ENCODE data around the gene SPATA31D1.
"Not testable (repeated sequence)": the region's sequence is repeated elsewhere in the genome, so short reads cannot be mapped to it uniquely, and the experiment has no call there.

Gene SPATA31D1

DNA sequence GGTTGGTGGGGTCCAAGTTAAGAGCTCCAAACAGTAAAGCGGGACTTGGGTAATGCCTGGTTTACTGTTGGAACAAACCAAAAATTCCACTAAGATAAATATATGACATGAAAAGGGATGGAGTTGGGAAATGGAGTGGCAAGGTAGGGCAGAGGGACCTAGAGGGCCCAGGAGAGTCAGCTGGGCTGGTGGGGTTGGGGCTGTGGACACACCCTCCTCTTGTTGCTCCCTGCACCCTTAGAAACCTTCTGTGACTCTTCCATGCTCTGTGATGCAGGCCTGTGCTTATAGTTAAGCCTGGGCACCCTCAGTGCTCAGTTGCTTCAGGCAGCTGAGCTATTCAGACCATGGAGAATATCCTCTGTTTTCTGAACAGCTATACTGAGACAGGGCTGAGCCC is at the start of gene SPATA31D1:
Gene SPATA31D1, plus strand, starts transcription at position 301 of the 400 bp plus-strand sequence. Its CDS starts 47 bp downstream, at position 348.
- in situ Hi-C loops (cut with MboI; ENCODE audit: low sequenced_read_pairs), result not testable (repeated sequence)

GRCh38 chr9:81943393-81943792 is 45.2 kb upstream of the SPATA31D1 start, which contains the start of gene SPATA31D3:
Gene SPATA31D3 (plus strand): TSS chr9:81943500. CDS start chr9:81943586, 86 bp downstream.
- in situ Hi-C loops (cut with MboI; ENCODE audit: low sequenced_read_pairs), result not testable (repeated sequence)

- in situ Hi-C loops (cut with MboI; ENCODE audit: low sequenced_read_pairs), result not testable (repeated sequence)
Measured at GRCh38 chr9:81948650-81949049, 39.9 kb upstream of the SPATA31D1 start.

GRCh38 chr9:81953096-81953495 is 35.5 kb upstream of the SPATA31D1 start:
- in situ Hi-C loops (cut with MboI; ENCODE audit: low sequenced_read_pairs), result no loop called here

GRCh38 chr9:81955625-81956024 is 32.9 kb upstream of the SPATA31D1 start:
- in situ Hi-C loops (cut with MboI; ENCODE audit: low sequenced_read_pairs), result no loop called here

DNA sequence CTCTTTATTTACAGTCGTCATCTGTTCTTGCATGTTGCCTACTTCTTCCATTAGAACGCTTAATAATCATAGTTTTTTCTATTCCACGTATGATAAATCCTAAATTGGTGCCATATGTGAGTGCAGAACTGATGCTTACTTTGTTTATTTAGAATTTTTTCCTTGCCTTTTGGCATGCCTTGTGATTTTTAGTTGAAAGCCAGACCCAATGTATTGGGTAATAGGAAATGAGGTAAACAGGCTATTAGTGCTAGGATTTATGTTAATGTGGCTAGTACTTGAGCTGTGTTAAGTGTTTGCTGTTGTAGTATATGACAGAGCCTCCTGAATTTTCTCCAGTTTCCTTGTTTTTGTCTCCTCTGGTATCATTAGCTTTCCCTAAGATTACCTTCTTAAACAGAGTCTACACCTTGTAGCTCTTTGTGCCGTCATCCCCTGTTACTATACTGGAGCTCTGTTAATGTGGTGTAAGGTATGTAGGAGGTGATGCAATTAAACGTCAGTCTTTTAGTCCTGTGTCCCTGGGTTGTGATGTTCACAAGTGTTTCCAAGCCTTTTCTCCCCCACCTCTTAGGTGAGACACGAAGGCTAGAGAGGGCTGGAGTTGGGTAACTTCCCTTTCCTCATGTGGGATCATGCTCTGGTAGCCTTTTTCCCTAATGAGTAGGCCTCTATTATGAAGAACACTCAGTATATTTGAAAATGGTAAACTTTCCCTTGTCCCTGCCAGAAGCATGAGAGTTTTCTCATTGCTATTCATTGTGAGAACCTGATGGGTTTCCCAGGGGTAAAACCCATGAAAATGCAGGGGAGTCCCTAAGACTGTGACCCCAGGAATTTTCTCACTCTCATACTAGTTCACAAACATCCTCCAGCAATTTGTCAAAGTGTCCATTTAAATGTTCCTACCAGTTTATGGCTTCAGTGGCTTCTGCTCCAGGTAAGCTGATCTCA is 24.1 kb upstream of the SPATA31D1 start:
- in situ Hi-C loops (cut with MboI; ENCODE audit: low sequenced_read_pairs), result no loop called here

DNA sequence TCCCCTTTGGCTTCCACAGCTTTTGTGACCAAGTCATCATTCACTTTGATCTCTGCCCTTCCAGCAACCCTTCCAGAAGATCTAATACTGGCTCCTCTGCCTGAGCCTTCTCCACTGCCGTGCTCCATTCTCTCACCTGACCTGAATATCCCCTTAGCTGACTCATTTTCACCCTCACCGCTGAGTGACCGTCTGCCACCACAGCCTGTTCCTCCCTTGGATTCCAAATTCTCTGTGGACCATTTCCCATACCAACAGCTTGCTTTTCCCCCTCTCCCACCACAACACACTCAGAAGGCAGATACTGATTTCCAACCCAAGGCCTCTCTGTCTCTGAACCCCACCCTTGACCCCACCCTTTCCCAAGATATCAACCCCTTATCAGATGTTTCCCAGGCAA is 20.5 kb upstream of the SPATA31D1 start:
- in situ Hi-C loops (cut with MboI; ENCODE audit: low sequenced_read_pairs), result no loop called here

DNA sequence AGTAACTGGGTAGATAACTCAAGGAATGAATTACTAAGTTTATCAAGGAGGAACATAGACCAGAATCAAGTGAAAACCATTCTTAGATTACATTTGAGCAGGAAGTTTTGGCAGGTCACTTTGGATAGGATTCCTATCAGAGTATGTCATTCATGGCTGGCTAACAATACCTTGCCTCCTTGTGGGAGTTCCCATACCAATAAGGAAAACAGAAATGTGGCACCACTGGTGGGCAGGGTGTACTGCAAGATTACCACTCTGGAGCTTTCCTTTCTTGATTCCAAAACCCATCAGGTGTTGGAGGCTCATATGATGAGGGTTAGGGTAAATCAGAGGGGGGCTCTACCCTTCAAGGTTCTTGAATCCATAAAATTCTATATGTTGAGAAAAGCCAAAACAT is 18.6 kb upstream of the SPATA31D1 start:
- in situ Hi-C loops (cut with MboI; ENCODE audit: low sequenced_read_pairs), result no loop called here

DNA sequence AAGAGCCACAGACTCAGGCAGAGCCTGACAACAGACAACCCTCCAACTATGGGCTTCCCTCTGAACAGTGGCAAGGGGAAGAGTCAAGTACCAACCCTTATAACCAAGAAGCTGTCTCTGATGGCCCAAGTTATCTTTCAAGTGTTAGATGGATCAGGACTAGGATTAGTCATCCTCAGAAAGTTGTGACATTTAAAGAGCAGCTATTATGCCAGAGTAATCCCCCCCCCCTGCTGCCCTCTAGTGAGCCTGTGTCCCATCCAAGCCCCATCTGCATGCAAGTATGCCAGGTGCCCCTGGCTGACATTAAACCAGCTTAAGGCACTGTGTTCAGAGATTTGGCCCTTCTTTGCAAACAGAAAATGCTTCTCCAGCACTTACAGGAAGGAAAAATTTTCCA is 16.8 kb upstream of the SPATA31D1 start:
- in situ Hi-C loops (cut with MboI; ENCODE audit: low sequenced_read_pairs), result no loop called here

DNA sequence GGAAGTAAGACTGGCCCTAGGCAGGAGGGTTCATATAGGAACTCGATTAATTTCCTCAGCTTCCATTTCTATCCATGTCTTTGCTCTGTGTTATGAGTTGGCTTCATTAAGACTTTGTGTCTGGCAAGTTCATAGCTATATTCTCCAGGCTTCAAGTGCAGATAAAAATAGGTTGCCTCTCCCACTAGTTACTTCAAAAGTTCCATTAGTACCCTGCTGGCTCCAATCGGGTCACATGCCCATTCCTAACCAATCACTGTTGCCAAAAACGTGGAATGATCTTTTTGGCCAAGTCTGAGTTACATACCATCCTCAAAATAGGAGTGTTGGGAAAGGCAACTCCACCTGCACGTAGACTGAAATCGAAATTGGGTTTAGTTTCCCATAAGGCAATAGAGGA is 13.8 kb upstream of the SPATA31D1 start:
- in situ Hi-C loops (cut with MboI; ENCODE audit: low sequenced_read_pairs), result no loop called here

DNA sequence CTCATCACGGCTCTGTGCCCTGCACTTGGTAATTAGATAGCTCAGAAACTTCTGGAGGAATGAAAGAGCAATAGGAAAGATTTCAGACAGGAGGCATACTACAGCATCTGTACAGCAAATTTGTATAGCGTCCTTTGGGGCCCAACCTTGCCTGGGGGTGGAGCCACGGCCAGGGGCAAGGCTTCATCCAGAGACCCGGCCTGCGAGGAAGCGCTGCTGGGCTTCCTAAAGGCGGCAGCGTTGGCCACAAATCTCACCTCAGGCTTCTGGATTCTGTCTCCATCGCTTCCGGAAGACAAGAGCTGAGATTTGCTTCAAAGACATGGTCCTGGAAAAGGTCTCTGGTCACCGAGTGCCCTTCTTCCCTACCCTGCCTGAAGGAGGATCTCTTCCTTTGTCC is 12.2 kb upstream of the SPATA31D1 start:
- in situ Hi-C loops (cut with MboI; ENCODE audit: low sequenced_read_pairs), result no loop called here

DNA sequence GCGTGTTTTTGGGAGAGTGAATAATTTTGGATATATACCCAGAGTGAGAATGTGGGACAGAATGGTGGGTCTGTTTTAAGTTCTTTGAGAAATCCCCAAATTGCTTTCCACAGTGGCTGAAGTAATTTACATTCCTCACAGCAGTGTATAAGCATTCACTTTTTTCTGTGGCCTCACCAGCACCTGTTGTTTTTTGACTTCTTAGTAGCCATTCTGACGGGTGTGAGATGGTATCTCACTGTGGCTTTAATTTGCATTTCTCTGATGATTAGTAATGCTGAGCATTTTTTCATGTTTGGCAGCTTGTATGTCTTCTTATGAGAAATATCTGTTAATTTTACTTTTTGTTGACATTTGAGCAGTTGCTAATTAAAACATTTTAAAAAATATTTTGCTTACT is 9.4 kb upstream of the SPATA31D1 start:
- in situ Hi-C loops (cut with MboI; ENCODE audit: low sequenced_read_pairs), result no loop called here

- in situ Hi-C loops (cut with MboI; ENCODE audit: low sequenced_read_pairs), result no loop called here
Measured at GRCh38 chr9:81980568-81980967, 8.0 kb upstream of the SPATA31D1 start.

DNA sequence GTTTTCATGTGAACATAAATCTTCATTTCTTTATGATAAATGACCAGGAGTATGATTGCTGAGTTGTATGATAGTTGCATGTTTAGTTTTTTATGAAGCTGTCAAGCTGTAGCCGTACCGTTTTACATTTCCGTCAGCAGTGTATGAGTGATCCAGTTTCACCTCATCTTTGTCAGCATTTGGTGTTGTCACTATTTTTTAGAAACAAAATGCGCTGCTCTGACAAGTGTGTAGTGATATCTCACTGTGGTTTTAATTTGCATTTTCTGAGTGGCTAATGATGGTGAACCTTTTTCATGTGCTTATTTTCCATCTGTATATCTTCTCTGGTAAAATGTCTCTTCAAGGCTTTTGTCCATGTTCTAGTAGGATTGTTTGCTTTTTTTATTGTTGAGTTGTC is 6.7 kb upstream of the SPATA31D1 start:
- in situ Hi-C loops (cut with MboI; ENCODE audit: low sequenced_read_pairs), result no loop called here

DNA sequence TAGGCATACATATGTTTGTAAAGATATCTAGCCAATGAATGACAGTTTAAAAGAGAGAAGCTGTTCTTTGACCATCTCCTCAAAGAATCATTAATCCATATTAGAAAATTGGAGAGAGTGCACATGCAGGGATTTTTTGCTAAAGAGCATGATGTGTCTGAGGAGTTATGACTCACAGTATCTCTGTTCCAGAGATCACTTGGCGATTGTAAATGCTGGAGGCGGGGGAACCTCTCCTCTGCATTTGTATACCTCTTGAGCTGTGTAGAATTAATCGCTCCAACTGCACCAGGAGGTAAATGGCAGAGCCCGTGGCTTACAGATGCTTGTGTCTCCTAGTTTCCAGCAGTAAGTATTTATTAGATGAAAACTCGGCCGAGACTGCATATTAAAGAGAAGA is 3.6 kb upstream of the SPATA31D1 start:
- in situ Hi-C loops (cut with MboI; ENCODE audit: low sequenced_read_pairs), result no loop called here

- in situ Hi-C loops (cut with MboI; ENCODE audit: low sequenced_read_pairs), result no loop called here
Measured at GRCh38 chr9:81986051-81986450, 2.5 kb upstream of the SPATA31D1 start.

DNA sequence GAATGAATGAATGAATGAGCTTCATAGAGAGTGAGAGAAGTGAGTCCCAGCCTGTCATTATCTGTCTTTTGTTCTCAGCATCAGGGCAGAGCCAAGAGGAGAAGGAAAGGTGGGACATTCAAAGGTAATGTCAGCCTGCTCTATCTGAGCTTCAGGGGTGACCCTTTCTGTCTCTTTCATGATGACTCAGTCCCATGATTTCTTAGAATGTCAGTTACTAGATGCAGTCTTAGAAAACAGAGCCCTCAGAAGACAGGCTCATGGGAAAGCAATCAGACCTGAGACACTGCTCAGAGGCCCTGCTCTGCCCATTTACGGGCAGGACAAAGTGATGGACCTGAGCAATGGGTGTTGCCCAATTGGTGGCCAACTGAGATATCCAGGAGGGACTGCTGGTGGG is 1.1 kb downstream of the SPATA31D1 start:
- in situ Hi-C loops (cut with MboI; ENCODE audit: low sequenced_read_pairs), result no loop called here

GRCh38 chr9:81993656-81994055 is 5.1 kb downstream of the SPATA31D1 start:
- in situ Hi-C loops (cut with MboI; ENCODE audit: low sequenced_read_pairs), result no loop called here

- in situ Hi-C loops (cut with MboI; ENCODE audit: low sequenced_read_pairs), result no loop called here
Measured at GRCh38 chr9:81999806-82000205, 11.2 kb downstream of the SPATA31D1 start.

GRCh38 chr9:82010711-82011110 is 22.1 kb downstream of the SPATA31D1 start:
- in situ Hi-C loops (cut with MboI; ENCODE audit: low sequenced_read_pairs), result no loop called here

GRCh38 chr9:82011133-82011532 is 22.6 kb downstream of the SPATA31D1 start:
- in situ Hi-C loops (cut with MboI; ENCODE audit: low sequenced_read_pairs), result no loop called here

DNA sequence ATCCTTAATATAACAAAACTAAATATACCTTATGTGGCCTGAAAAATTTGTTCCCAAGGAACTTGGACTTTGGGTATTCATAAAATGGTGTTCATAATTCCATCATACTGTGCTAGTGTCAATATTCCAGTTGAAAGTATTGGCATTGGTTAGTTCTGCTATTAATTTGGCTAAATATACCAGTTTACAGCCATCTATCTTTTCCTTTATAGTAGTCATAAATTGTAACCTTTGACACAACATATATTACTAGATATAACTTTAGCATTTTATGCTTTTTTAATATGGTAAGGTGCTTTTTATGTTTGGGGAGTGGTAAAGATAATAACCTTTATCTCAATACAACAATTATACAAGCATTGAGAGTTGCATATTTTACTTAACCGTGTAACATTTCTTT is 23.7 kb downstream of the SPATA31D1 start:
- in situ Hi-C loops (cut with MboI; ENCODE audit: low sequenced_read_pairs), result no loop called here

GRCh38 chr9:82020331-82020730 is 31.8 kb downstream of the SPATA31D1 start:
- in situ Hi-C loops (cut with MboI; ENCODE audit: low sequenced_read_pairs), result no loop called here

Measured in HL-60/S4 treated with phorbol 12-myristate 13-acetate at 8.2 ng/mL for 4 days and 3 days (cell line).